ENCODE data around the gene YAF2. TPM values are rescaled to one million over a fixed set of nuclear protein-coding genes. Genes with fewer than 3 reads are reported as not detected.

The YAF2 gene
- total and polyA plus RNA-seq, 2 experiments from 2014 or later = 1.0 TPM

- no peak for DNase-seq (ENCODE audit: low spot score)
- ATAC-seq = peak; percentile 16
These were observed 202 bp downstream of the YAF2 start for GRCh38 chr12:42237853-42238239.

More at GRCh38 chr12:42237853-42238239, 202 bp downstream of the YAF2 start:
- H3K9me2 ChIP-seq (ENCODE audit: insufficient read depth) = no peaks in the 10 kb centered on the region
- peaks cover 77% of the 10 kb centered on the region for H3K27me3 Mint-ChIP-seq (ENCODE audit: insufficient read depth, low read depth, poor library complexity)
- peak overlapping the region; percentile 68; the same call in 2 of the 3 replicates for H3K4me3 Mint-ChIP-seq
- no peaks in the 10 kb centered on the region for H3K36me3 ChIP-seq (ENCODE audit: insufficient read depth)
- H3K27me3 ChIP-seq (ENCODE audit: insufficient read depth) = peaks cover 95% of the 10 kb centered on the region
- H3K4me1 Mint-ChIP-seq = peaks cover 10% of the 10 kb centered on the region
- no peak overlapping the region for H2AFZ ChIP-seq
- peaks cover 16% of the 10 kb centered on the region for H3K4me1 ChIP-seq (ENCODE audit: insufficient read depth)
- H3K27ac ChIP-seq (ENCODE audit: low read depth) = no peak overlapping the region
- no peak for TF ChIP-seq CREB1 (CRISPR knock-in tag; IDR thresholded peaks at IDR 0.05; ENCODE audit: low read depth)
- TF ChIP-seq EZH2phosphoT487 (IDR thresholded peaks at IDR 0.05; ENCODE audit: unreplicated experiment) = no peak
- no peak for TF ChIP-seq ZNF114 (CRISPR knock-in tag; IDR thresholded peaks at IDR 0.05)
- no peak for TF ChIP-seq POLR2AphosphoS5 (IDR thresholded peaks at IDR 0.05; ENCODE audit: low read depth)
- TF ChIP-seq REST (IDR thresholded peaks at IDR 0.05; ENCODE audit: unreplicated experiment) = no peak
- TF ChIP-seq EZH2 (IDR thresholded peaks at IDR 0.05; ENCODE audit: low read depth, unreplicated experiment) = no peak
- no peak for TF ChIP-seq CTCF (conservative IDR thresholded peaks at IDR 0.05; ENCODE audit: low read depth in 2 of 2)
- no peak for TF ChIP-seq ETS1 (IDR thresholded peaks at IDR 0.05)
- TF ChIP-seq STAT1 (IDR thresholded peaks at IDR 0.05; ENCODE audit: unreplicated experiment) = no peak
- no peak for TF ChIP-seq NANOG (IDR thresholded peaks at IDR 0.05; ENCODE audit: borderline replicate concordance)
- TF ChIP-seq ZNF331 (CRISPR knock-in tag; IDR thresholded peaks at IDR 0.05; ENCODE audit: low read depth) = no peak
- TF ChIP-seq JUNB (IDR thresholded peaks at IDR 0.05; ENCODE audit: unreplicated experiment) = no peak
- TF ChIP-seq, protein P1, sequence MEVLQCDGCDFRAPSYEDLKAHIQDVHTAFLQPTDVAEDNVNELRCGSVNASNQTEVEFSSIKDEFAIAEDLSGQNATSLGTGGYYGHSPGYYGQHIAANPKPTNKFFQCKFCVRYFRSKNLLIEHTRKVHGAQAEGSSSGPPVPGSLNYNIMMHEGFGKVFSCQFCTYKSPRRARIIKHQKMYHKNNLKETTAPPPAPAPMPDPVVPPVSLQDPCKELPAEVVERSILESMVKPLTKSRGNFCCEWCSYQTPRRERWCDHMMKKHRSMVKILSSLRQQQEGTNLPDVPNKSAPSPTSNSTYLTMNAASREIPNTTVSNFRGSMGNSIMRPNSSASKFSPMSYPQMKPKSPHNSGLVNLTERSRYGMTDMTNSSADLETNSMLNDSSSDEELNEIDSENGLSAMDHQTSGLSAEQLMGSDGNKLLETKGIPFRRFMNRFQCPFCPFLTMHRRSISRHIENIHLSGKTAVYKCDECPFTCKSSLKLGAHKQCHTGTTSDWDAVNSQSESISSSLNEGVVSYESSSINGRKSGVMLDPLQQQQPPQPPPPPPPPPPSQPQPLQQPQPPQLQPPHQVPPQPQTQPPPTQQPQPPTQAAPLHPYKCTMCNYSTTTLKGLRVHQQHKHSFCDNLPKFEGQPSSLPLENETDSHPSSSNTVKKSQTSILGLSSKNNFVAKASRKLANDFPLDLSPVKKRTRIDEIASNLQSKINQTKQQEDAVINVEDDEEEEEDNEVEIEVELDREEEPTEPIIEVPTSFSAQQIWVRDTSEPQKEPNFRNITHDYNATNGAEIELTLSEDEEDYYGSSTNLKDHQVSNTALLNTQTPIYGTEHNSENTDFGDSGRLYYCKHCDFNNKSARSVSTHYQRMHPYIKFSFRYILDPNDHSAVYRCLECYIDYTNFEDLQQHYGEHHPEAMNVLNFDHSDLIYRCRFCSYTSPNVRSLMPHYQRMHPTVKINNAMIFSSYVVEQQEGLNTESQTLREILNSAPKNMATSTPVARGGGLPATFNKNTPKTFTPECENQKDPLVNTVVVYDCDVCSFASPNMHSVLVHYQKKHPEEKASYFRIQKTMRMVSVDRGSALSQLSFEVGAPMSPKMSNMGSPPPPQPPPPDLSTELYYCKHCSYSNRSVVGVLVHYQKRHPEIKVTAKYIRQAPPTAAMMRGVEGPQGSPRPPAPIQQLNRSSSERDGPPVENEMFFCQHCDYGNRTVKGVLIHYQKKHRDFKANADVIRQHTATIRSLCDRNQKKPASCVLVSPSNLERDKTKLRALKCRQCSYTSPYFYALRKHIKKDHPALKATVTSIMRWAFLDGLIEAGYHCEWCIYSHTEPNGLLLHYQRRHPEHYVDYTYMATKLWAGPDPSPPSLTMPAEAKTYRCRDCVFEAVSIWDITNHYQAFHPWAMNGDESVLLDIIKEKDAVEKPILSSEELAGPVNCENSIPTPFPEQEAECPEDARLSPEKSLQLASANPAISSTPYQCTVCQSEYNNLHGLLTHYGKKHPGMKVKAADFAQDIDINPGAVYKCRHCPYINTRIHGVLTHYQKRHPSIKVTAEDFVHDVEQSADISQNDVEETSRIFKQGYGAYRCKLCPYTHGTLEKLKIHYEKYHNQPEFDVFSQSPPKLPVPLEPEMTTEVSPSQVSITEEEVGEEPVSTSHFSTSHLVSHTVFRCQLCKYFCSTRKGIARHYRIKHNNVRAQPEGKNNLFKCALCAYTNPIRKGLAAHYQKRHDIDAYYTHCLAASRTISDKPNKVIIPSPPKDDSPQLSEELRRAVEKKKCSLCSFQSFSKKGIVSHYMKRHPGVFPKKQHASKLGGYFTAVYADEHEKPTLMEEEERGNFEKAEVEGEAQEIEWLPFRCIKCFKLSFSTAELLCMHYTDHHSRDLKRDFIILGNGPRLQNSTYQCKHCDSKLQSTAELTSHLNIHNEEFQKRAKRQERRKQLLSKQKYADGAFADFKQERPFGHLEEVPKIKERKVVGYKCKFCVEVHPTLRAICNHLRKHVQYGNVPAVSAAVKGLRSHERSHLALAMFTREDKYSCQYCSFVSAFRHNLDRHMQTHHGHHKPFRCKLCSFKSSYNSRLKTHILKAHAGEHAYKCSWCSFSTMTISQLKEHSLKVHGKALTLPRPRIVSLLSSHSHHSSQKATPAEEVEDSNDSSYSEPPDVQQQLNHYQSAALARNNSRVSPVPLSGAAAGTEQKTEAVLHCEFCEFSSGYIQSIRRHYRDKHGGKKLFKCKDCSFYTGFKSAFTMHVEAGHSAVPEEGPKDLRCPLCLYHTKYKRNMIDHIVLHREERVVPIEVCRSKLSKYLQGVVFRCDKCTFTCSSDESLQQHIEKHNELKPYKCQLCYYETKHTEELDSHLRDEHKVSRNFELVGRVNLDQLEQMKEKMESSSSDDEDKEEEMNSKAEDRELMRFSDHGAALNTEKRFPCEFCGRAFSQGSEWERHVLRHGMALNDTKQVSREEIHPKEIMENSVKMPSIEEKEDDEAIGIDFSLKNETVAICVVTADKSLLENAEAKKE (CRISPR knock-in tag; IDR thresholded peaks at IDR 0.05) = no peak
- peak overlapping the region; percentile 59 for H3K4me3 ChIP-seq
- peak overlapping the region; percentile 74 for H3K4me2 ChIP-seq
- no peak overlapping the region for H3K27ac Mint-ChIP-seq
- peaks cover 4% of the 10 kb centered on the region; the same call in 2 of the 3 replicates for H3K9me3 Mint-ChIP-seq
- no peaks in the 10 kb centered on the region for H3F3A ChIP-seq (replicated peaks; ENCODE audit: low read depth)
- H3K36me3 Mint-ChIP-seq (ENCODE audit: low read depth) = no peaks in the 10 kb centered on the region; the same call in 2 of the 3 replicates
- H3K79me2 ChIP-seq (replicated peaks; ENCODE audit: insufficient read depth) = no peaks in the 10 kb centered on the region
- peaks cover 18% of the 10 kb centered on the region for H4K20me1 ChIP-seq (replicated peaks; ENCODE audit: insufficient read depth)
